ENCODE results near the gene ADAMTS18.
"Not testable (repeated sequence)": the region's sequence is repeated elsewhere in the genome, so short reads cannot be mapped to it uniquely, and the experiment has no call there.

ADAMTS18 gene

GRCh38 chr16:77307426-77308162 is 127.2 kb downstream of the ADAMTS18 start:
- DNase-seq, result no peak
- in situ Hi-C loops (cut with HindIII; ENCODE audit: low pct_ligation_motif_present, low pct_unique_long_range_greater_than_20kb, low sequenced_read_pairs), result no loop called here

GRCh38 chr16:77306075-77306474 is 128.8 kb downstream of the ADAMTS18 start:
- DNase-seq, result no peak
- in situ Hi-C loops (cut with HindIII; ENCODE audit: low pct_ligation_motif_present, low pct_unique_long_range_greater_than_20kb, low sequenced_read_pairs), result no loop called here

- in situ Hi-C loops (cut with HindIII; ENCODE audit: low pct_ligation_motif_present, low pct_unique_long_range_greater_than_20kb, low sequenced_read_pairs), result no loop called here
- DNase-seq, result no peak
These were observed 130.0 kb downstream of the ADAMTS18 start for GRCh38 chr16:77304877-77305276.

- DNase-seq, result no peak
- in situ Hi-C loops (cut with HindIII; ENCODE audit: low pct_ligation_motif_present, low pct_unique_long_range_greater_than_20kb, low sequenced_read_pairs), result no loop called here
These were observed 130.7 kb downstream of the ADAMTS18 start for GRCh38 chr16:77304134-77304533.

GRCh38 chr16:77302674-77303073 is 132.2 kb downstream of the ADAMTS18 start:
- in situ Hi-C loops (cut with HindIII; ENCODE audit: low pct_ligation_motif_present, low pct_unique_long_range_greater_than_20kb, low sequenced_read_pairs), result no loop called here

GRCh38 chr16:77302249-77302648 is 132.6 kb downstream of the ADAMTS18 start:
- no peak for DNase-seq
- in situ Hi-C loops (cut with HindIII; ENCODE audit: low pct_ligation_motif_present, low pct_unique_long_range_greater_than_20kb, low sequenced_read_pairs), result no loop called here

More at GRCh38 chr16:77302674-77303073, 132.2 kb downstream of the ADAMTS18 start:
- DNase-seq, result no peak

- in situ Hi-C loops (cut with HindIII; ENCODE audit: low pct_ligation_motif_present, low pct_unique_long_range_greater_than_20kb, low sequenced_read_pairs), result no loop called here
- DNase-seq, result no peak
These were observed 134.6 kb downstream of the ADAMTS18 start for GRCh38 chr16:77300256-77300655.

- peak; percentile 24 for DNase-seq
- in situ Hi-C loops (cut with HindIII; ENCODE audit: low pct_ligation_motif_present, low pct_unique_long_range_greater_than_20kb, low sequenced_read_pairs), result no loop called here
These were observed 135.4 kb downstream of the ADAMTS18 start for GRCh38 chr16:77299395-77299794.

GRCh38 chr16:77298418-77299360 is 136.1 kb downstream of the ADAMTS18 start:
- peak; percentile 99 for DNase-seq
- in situ Hi-C loops (cut with HindIII; ENCODE audit: low pct_ligation_motif_present, low pct_unique_long_range_greater_than_20kb, low sequenced_read_pairs), result no loop called here

GRCh38 chr16:77297996-77298395 is 136.8 kb downstream of the ADAMTS18 start:
- in situ Hi-C loops (cut with HindIII; ENCODE audit: low pct_ligation_motif_present, low pct_unique_long_range_greater_than_20kb, low sequenced_read_pairs), result no loop called here
- peak; percentile 85 for DNase-seq

GRCh38 chr16:77295896-77296295 is 138.9 kb downstream of the ADAMTS18 start:
- in situ Hi-C loops (cut with HindIII; ENCODE audit: low pct_ligation_motif_present, low pct_unique_long_range_greater_than_20kb, low sequenced_read_pairs), result no loop called here

GRCh38 chr16:77290451-77291115 is 144.3 kb downstream of the ADAMTS18 start:
- DNase-seq, result peak; percentile 33
- in situ Hi-C loops (cut with HindIII; ENCODE audit: low pct_ligation_motif_present, low pct_unique_long_range_greater_than_20kb, low sequenced_read_pairs), result no loop called here

More at GRCh38 chr16:77295896-77296295, 138.9 kb downstream of the ADAMTS18 start:
- DNase-seq, result no peak

- DNase-seq, result peak; percentile 83
- in situ Hi-C loops (cut with HindIII; ENCODE audit: low pct_ligation_motif_present, low pct_unique_long_range_greater_than_20kb, low sequenced_read_pairs), result no loop called here
These were observed 145.5 kb downstream of the ADAMTS18 start for GRCh38 chr16:77289331-77289809.

GRCh38 chr16:77288222-77288621 is 146.6 kb downstream of the ADAMTS18 start:
- in situ Hi-C loops (cut with HindIII; ENCODE audit: low pct_ligation_motif_present, low pct_unique_long_range_greater_than_20kb, low sequenced_read_pairs), result no loop called here
- DNase-seq, result no peak

GRCh38 chr16:77285676-77286075 is 149.2 kb downstream of the ADAMTS18 start:
- in situ Hi-C loops (cut with HindIII; ENCODE audit: low pct_ligation_motif_present, low pct_unique_long_range_greater_than_20kb, low sequenced_read_pairs), result no loop called here
- DNase-seq, result no peak

- in situ Hi-C loops (cut with HindIII; ENCODE audit: low pct_ligation_motif_present, low pct_unique_long_range_greater_than_20kb, low sequenced_read_pairs), result no loop called here
- no peak for DNase-seq
These were observed 152.5 kb downstream of the ADAMTS18 start for GRCh38 chr16:77282345-77282744.

GRCh38 chr16:77279316-77279715 is 155.5 kb downstream of the ADAMTS18 start:
- in situ Hi-C loops (cut with HindIII; ENCODE audit: low pct_ligation_motif_present, low pct_unique_long_range_greater_than_20kb, low sequenced_read_pairs), result not testable (repeated sequence)

GRCh38 chr16:77277571-77277970 is 157.3 kb downstream of the ADAMTS18 start:
- in situ Hi-C loops (cut with HindIII; ENCODE audit: low pct_ligation_motif_present, low pct_unique_long_range_greater_than_20kb, low sequenced_read_pairs), result no loop called here
- DNase-seq, result no peak

More at GRCh38 chr16:77279316-77279715, 155.5 kb downstream of the ADAMTS18 start:
- DNase-seq, result not testable (repeated sequence)

GRCh38 chr16:77277141-77277540 is 157.7 kb downstream of the ADAMTS18 start:
- no peak for DNase-seq
- in situ Hi-C loops (cut with HindIII; ENCODE audit: low pct_ligation_motif_present, low pct_unique_long_range_greater_than_20kb, low sequenced_read_pairs), result no loop called here
